ENCODE data around the gene ATP5F1C. TPM values are rescaled to one million over a fixed set of nuclear protein-coding genes. Genes with fewer than 3 reads are reported as not detected.
"Not testable (repeated sequence)": the region's sequence is repeated elsewhere in the genome, so short reads cannot be mapped to it uniquely, and the experiment has no call there.

Gene ATP5F1C
- polyA plus RNA-seq (ENCODE audit: insufficient read length in 10 of 10) = 100 to 1,000 TPM; 234 to 282 (median 243) TPM
- long read RNA-seq, donor 1, transcript ATP5F1C-201 (9 exons, 1,078 nt) = major isoform, 114 of 230 reads
- long read RNA-seq, donor 1, transcript ATP5F1C-202 (10 exons, 1,163 nt) = minor isoform, 11 of 230 reads
- long read RNA-seq, donor 1, partial matches to known transcripts = 98 of 230 reads
- long read RNA-seq, donor 1, other reads (novel, unspliced or antisense) = 0 of 230 reads
- long read RNA-seq, donor 2, transcript ATP5F1C-202 (10 exons, 1,163 nt) = minor isoform, 5 of 276 reads
- long read RNA-seq, donor 2, transcript ATP5F1C-201 (9 exons, 1,078 nt) = major isoform, 118 of 276 reads
- long read RNA-seq, donor 2, transcript ATP5F1C-207 (4 exons, 782 nt) = minor isoform, 10 of 276 reads
- long read RNA-seq, donor 2, partial matches to known transcripts = 139 of 276 reads
- long read RNA-seq, donor 2, other reads (novel, unspliced or antisense) = 0 of 276 reads
- long read RNA-seq, donor 3 = 0 reads
- long read RNA-seq, donor 4, transcript ATP5F1C-202 (10 exons, 1,163 nt) = minor isoform, 5 of 160 reads
- long read RNA-seq, donor 4, transcript ATP5F1C-201 (9 exons, 1,078 nt) = major isoform, 96 of 160 reads
- long read RNA-seq, donor 4, partial matches to known transcripts = 58 of 160 reads
- long read RNA-seq, donor 4, other reads (novel, unspliced or antisense) = 0 of 160 reads
- long read RNA-seq, donor 5, transcript ATP5F1C-202 (10 exons, 1,163 nt) = minor isoform, 10 of 278 reads
- long read RNA-seq, donor 5, transcript ATP5F1C-201 (9 exons, 1,078 nt) = major isoform, 120 of 278 reads
- long read RNA-seq, donor 5, partial matches to known transcripts = 128 of 278 reads
- long read RNA-seq, donor 5, other reads (novel, unspliced or antisense) = 11 of 278 reads
- long read RNA-seq, donor 6, transcript ATP5F1C-202 (10 exons, 1,163 nt) = minor isoform, 6 of 238 reads
- long read RNA-seq, donor 6, transcript ATP5F1C-201 (9 exons, 1,078 nt) = major isoform, 134 of 238 reads
- long read RNA-seq, donor 6, partial matches to known transcripts = 96 of 238 reads
- long read RNA-seq, donor 6, other reads (novel, unspliced or antisense) = 0 of 238 reads
- long read RNA-seq, donor 7, transcript ATP5F1C-207 (4 exons, 782 nt) = minor isoform, 8 of 152 reads
- long read RNA-seq, donor 7, transcript ATP5F1C-202 (10 exons, 1,163 nt) = minor isoform, 9 of 152 reads
- long read RNA-seq, donor 7, transcript ATP5F1C-201 (9 exons, 1,078 nt) = major isoform, 78 of 152 reads
- long read RNA-seq, donor 7, partial matches to known transcripts = 54 of 152 reads
- long read RNA-seq, donor 7, other reads (novel, unspliced or antisense) = 0 of 152 reads
- long read RNA-seq, donor 8, transcript ATP5F1C-202 (10 exons, 1,163 nt) = minor isoform, 8 of 137 reads
- long read RNA-seq, donor 8, transcript ATP5F1C-201 (9 exons, 1,078 nt) = major isoform, 58 of 137 reads
- long read RNA-seq, donor 8, partial matches to known transcripts = 64 of 137 reads
- long read RNA-seq, donor 8, other reads (novel, unspliced or antisense) = 0 of 137 reads
- long read RNA-seq, donor 9, transcript ATP5F1C-201 (9 exons, 1,078 nt) = major isoform, 16 of 24 reads
- long read RNA-seq, donor 9, partial matches to known transcripts = 8 of 24 reads
- long read RNA-seq, donor 9, other reads (novel, unspliced or antisense) = 0 of 24 reads

DNA sequence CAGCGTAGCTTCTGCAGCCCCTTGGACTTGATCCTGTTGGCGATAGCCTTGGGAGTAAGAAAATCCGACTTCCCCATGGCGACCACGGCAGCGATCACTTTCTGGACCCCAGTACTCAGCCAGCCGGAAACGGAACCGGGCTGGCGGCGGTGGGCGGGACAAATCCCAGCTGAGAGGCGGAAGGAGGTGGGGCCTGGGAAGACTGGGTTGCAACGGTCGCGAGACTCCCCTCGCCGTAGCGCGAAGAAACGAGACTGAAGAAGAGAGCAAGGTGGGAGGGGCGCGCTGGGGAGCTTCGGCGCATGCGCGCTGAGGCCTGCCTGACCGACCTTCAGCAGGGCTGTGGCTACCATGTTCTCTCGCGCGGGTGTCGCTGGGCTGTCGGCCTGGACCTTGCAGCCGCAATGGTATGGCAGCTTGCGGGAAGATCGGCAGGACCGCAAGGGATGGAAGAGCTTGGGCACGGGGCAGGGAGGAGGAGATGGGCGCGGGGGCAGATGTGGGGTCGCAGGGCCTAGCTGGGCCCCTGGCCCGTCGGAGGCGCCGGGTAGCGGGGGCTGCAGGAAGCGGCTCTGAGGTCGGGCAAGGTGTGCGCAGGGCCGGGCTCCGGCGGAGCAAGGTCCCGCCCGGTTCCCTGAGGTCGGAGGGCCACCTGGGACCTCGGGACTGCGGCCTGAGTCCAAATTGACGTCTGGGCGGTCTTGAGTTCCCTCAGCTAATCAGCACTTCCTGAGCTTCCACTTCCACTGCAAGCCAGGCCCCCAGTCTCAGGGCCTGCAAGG, at the start of gene ATP5F1C, which contains the start of gene KIN:
Gene ATP5F1C, plus strand, starts transcription at position 321 of the 782 bp plus-strand sequence. Its CDS starts 31 bp downstream, at position 352.
Gene KIN, minus strand, starts transcription at position 137 of the 782 bp plus-strand sequence. Its CDS starts 60 bp downstream, at position 77.
- peak; percentile 97 to 99 (median 99) for DNase-seq

DNA sequence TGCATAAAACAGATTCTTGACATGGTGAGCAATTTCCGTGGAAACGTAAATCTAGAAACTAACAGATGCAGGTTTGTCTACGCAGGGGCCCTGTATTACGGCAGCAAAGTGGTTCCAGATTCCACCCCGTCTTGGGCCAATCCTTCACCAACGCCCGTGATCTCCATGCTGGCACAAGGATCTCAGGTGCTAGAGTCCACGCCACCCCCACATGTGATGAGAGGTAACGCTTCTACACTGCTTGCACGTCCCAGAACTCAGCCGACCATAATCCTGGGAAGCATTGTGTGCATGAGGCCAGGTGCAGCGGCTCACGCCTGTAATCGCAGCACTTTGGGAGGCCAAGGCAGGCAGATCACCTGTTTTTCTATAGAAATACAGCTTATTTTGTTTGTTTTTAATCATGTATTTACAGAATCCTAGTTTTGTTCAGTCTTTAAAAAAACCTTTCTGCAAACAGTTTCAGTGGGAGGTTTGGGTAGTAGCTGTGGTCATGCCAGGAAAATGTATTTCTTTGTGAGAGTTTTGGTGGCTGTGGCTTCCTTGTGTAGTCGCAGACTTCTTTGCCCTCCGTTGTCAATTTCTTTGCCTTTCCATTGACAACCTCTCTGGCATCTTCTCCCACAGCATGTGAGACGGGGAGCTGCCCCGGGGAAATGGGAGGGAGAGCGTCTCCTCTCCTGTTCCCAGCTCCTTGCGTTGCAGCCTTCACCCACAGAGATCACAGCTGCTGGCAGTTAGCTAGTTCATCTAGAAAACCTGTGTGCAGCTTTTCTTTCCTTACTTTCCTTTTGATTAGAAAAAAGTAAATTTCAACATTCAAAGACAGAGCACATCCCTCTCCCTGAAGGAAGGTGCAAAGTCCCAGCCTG, 49.2 kb upstream of the ATP5F1C start:
- DNase-seq = no peak

DNA sequence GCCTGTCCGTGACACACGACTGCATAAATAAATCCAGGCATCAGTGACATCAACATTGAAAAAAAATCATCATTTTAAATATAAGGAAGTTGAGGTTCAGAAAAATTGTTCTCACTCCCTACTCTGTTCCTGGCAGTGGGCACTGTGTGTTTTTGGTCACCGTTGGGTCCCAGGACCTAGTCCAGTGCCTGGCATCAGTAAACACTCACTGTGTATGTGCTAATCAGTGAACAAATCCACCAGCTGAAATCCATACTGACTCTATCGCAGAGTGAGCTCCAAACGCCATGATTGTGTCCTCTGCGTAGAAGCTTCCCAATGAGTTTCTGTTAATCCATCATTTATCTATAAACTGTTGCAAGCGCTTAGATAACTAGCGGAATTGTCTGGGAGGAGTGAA, 43.7 kb upstream of the ATP5F1C start:
- DNase-seq = no peak

DNA sequence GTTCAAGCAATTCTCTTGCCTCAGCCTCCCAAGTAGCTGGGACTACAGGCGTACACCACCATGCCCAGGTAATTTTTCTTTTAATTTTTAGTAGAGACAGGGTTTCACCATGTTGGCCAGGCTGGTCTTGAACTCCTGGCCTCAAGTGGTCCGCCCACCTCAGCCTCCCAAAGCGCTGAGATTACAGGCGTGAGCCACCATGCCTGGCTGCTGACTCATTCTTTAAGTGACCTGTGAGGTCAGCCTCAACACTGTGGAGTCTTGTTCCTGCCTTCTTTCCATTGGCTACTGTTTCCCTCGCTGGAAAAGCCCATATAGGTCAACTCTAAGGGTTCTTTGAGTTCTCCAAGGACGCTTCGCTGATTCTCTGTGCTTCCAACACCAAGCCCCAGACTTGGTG, 39.3 kb upstream of the ATP5F1C start:
- DNase-seq = not testable (repeated sequence)

DNA sequence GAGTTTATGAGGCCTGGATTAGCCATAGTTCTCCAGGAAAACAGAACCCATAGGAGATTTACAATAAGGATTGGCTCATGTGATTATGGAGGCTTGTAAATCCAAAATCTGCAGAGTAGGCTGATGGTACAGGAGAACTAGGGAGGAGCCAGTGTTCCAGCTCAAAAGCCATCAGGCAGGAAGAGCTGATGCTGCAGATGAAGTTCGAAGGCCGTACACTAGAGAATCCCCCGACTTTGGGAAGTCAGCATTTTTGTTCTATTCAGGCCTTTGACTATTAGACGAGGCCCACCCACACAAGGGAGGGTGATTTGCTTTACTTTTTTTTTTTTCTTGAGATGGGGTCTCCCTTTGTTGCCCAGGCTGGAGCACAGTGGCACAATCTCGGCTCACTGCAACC, 37.8 kb upstream of the ATP5F1C start:
- no peak for DNase-seq

DNA sequence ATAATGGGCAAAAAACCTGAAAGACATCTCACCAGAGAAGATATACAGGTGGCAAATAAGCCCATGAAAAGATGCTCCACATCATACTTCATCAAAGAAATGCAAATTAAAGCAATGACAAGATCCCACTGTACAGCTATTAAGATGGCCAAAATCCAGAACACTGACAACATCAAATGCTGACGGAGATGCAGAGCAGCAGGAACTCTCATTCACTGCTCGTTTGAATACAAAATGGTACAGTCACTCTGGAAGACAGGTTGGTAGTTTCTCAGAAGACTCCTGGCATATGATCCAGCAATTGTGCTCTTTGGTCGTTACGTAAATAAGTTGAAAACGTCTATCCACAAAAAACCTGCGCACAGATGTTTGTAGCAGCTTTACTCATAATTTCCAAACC, 35.7 kb upstream of the ATP5F1C start:
- DNase-seq = no peak

DNA sequence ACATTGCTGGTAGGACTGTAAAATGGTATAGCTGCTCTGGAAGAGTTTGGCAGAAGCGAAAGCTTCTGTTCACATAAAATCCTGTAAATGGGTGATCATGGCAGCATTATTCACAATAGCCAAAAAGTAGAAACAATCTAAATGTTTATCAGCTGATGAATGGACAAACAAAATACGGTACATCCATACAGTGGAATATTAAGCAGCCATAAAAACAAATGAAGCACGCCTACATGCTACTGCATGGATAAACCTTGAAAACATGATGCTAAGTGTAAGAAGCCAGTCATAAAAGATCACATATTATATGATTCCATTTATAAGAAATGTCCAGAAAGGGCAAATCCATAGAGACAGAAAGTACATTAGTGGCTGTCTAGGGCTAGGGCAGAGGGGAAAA, 32.9 kb upstream of the ATP5F1C start:
- DNase-seq = no peak

DNA sequence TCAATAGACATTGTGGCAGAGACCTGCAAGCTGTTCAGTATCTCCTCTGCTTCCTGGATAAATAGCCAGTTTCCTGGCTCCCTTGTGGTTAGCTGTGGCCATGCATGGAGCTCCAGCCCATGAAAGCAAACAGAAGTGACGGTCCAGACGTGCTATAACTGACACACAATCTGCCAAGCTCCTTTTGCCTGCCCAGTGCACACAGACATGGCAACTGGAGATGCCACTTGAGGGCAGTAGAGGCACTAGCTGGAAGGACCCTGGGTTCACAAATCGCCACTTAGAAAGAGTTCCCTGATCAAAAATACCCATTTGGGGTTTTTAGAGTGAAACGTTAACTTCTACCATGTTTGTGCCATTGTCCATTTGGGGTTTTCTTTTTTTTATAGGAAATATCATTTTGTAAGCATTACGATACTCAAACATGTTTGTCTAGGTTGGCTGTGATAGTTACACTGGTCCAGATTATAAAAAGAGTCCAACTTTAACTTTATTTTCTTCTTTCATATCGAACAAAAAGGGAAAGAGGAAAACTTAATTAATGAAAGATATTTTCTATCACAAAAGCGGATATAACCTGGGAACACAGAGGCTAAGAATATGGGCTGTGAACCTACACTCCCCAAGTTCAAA, 31.5 kb upstream of the ATP5F1C start:
- no peak for DNase-seq

DNA sequence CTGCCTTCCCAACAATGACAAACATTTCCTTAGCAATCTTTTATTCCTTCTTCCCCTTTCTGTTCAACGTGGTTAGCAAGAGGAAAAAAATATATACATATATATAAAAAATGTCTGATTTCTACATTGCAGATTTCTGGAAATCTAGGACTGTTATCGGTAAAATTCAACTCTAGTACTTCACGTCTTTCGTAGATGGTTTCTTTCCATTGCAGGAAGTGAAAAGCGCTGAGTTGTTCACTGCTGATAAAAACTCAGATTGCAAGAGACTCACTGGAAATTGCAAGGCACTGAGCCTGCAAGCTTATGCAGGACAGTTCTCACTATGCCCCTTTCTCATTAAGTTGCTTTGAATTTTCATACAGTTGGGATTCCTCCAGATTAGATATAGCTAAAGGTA, 24.0 kb upstream of the ATP5F1C start:
- DNase-seq = no peak

DNA sequence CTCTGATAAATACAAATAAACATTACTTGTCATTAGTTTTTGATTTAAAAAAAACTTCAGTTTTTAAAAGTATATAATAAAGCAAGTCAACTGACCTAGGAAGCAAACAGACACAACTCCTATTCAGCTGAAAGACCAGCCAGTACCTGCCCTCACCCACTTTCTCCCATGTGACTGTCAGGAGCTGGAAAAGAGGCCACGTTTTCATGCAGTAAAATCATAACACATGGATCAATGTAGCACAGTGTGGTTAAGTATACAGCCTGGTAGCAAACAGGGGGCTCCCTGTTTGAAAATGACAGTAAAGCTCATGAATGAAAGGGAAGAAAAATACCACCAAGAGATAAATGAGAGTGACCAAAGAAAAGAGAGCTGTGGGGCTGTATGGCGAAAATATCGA, 21.7 kb upstream of the ATP5F1C start:
- DNase-seq = no peak

DNA sequence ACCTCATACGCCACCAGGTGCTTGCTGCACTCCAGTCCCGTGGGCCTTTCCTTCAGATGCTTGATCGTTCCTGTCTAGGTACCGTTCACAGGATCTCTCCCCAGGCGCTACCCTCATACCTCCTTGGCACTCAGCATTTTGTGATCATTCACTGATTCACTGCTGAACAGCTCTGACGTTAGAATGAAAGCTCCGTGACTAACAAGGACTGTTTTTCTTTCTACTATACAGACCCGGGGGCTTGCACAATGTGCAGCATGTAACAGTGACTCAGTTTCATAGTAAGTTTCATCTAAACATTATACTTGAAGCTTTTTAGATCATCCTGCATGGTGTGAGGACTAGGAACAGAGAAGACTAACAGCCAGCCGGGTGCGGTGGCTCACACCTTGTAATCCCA, 20.8 kb upstream of the ATP5F1C start:
- no peak for DNase-seq

DNA sequence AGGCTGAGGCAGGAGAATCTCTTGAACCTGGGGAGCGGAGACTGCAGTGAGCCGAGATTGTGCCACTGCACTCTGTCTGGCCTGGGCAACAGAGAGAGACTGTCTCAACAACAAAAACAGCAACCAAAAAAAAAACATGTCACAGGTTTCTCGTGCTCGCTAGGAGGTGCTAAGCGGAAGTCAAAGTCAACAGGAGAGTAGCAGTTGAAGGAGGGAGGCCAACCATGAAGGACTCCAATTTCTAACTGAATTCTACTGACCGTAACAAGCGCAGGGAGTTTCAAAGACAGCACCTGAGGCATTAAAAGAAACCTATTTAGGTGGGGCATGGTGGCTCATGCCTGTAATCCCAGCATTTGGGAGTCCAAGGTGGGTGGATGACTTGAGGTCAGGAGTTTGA, 19.6 kb upstream of the ATP5F1C start:
- DNase-seq = no peak

DNA sequence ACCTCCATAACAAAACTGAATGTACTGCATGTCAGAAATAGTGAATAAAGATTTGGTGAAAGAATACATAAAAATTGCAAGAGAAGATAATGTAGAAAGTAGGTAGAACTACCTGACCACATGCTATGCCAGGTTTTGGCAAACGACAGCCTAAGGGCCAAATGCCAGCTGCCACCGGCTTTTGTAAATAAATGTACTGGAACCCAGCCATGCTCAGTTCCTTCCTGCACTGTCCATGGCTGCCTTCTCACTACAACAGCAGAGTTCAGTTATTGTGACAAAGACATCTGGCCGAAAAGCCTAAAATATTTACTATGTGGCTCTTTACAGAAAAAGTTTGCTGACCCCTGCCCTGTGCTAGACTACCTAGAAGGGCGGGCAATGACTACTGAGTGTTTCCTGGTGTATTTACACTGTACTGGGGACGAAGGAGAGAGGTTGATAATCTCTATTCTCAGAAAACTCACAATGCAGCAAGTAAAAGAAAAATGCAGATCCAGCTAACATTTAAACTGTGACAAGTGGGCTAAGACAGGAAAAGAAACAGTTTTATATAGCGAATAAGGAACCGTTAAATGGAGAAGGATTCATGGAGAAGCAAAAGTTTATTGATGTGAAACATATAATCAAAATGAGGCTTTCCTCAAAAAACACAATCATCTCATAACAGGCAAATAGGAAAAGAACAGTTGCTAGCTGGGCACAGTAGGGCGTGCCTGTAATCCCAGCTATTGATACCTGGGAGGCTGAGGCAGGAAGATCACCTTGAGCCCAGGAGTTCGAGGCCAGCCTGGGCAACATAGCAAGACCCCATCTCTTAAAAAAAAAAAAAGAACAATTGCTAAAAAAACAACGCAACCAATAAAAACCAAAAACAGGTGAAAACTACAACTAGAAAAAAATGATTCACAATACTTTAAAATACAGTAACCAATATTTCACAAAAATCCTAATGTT, 13.9 kb upstream of the ATP5F1C start:
- no peak for DNase-seq

DNA sequence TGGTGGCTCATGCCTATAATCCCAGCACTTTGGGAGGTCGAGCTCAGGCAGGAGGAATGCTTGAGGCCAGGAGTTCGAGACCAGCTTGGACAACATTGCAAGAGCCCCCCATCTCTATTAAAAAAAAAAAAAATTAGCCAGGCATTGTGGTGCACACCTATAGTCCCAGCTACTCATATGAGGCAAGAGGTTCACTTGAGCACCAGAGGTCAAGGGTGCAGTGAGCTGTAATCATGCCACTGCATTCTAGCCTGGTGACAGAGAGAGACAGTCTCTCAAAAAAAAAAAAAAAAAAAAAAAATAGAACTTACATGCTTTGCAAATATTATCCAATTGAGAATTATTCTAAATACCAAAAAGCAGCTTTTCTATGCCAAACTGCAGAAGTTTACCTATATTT, 11.2 kb upstream of the ATP5F1C start:
- DNase-seq = no peak

DNA sequence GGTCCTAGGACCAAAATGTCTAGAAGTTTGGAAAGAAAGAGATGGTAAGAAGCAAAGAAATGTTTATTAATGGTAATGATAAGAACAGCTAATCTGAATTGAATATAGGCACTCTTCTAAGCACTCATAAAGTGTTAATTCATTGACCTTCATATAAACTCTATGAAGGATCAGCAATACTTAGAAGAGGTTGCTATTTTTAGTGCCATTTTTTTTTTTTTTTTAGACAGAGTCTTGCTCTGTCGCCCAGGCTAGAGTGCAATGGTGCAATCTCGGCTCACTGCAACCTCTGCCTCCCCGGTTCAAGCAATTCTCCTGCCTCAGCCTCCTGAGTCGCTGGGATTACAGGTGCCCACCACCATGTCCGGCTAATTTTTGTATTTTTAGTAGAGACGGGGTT, 5.8 kb upstream of the ATP5F1C start:
- DNase-seq = not testable (repeated sequence)

DNA sequence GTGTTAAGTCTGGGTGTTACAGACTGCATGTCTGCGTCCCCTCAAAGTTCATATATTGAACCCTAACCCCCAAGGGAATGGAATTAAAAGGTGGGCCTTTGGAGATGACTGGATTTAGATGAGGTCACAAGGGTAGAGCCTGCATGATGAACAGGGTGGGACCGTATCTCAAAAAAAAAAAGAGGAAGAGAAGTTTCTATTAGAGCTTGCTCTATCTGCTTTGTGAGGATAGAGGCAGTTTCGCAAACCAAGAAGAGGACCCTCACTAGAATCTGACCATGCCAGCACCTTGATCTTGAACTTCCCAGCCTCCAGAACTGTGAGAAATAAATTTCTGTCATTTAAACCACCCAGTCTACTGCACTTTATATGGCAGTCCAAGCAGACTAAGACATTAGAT, 1.5 kb upstream of the ATP5F1C start:
- no peak for DNase-seq

DNA sequence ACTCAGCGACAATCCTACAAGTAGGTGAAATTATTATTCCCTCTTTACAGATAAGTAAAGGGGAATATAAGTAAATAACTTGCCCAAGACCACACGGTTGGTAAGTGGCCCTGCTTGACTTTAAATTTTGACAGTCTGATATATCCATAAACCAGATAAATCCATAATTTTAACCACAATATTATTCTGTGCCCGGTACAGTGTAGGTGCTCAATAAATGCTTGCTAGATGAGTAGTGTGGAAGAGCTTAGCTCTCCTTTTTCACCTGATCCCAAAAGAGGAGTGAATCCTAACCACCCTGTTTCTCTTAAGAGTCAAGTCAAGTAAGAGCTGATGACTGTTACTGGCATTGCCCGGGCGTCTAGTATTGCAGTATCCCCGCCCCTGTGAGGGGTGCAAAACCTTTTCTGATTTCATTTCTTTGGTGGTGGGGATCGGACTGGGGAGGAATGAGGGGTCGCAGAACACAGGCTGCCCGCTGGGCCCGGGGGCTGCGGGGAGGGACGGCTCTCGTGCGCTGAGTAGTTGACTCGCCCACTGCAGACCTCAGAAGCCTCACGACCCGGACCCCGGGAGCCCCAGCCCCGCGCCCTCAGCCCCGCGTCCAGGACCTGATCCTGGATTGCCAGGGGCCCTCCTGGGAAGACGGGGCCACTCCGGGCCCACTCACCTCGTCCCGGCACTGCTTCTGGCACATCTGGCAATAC, 674 bp upstream of the ATP5F1C start:
- DNase-seq = peak in 1 of 3 donors; percentile 4
